ENCODE data around the gene KCNQ1OT1. TPM values are rescaled to one million over a fixed set of nuclear protein-coding genes. Genes with fewer than 3 reads are reported as not detected.

Gene KCNQ1OT1
- total and polyA plus RNA-seq, 9 of the 15 experiments (the other 6 are each of a cell fraction or from before 2014, with no cell fraction given), result 0.04 to 2.3 (median 0.74) TPM

DNA sequence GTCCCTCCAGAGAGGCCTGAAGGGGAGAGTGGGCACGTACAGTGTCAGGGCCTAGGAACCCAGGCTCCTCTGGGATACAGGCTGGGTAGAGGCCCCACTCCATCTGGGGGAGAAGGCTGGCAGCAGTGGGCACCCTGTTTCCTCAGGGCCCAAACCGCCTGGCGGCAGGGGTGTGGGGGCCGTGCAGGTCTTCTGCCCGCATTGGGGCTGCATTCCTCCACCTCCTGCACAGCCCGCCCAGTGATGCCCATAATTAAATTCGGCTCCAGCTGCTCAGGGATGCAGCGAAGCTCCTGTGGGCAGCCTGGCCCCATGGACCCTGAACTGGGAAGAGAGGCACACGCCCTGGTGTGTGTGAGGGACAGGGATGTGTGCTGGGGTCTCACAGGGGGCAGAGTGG is 35.4 kb downstream of the KCNQ1OT1 start:
- DNase-seq (ENCODE audit: extremely low read depth in 1 of 4, low spot score in 3 of 4), result no peak

More for the DNA sequence above, 35.4 kb downstream of the KCNQ1OT1 start:
- ChIA-PET POLR2A (no interaction called here), CTCF (ENCODE audit: low intra/inter-chr PET ratio) (no interaction called here)
- intact Hi-C loops (cut with micrococcal nuclease), result no loop called here
- TF ChIP-seq ETS2 (tag; IDR thresholded peaks at IDR 0.05; ENCODE audit: borderline replicate concordance, poor library complexity, severe bottlenecking) (no peak), ARID2 (IDR thresholded peaks at IDR 0.05) (no peak), CREBBP (IDR thresholded peaks at IDR 0.05; ENCODE audit: low read depth, low read length) (no peak), HMGN3 (IDR thresholded peaks at IDR 0.05; ENCODE audit: borderline replicate concordance, extremely low read depth, insufficient read length, low read depth, low read length) (no peak), ZNF41 (CRISPR knock-in tag; conservative IDR thresholded peaks at IDR 0.05) (no peak), MAFF (IDR thresholded peaks at IDR 0.05; ENCODE audit: low read length) (no peak), ZFX (CRISPR knock-in tag; IDR thresholded peaks at IDR 0.05) (no peak), ZSCAN29 (IDR thresholded peaks at IDR 0.05) (no peak), PRMT5 (CRISPR knock-in tag; IDR thresholded peaks at IDR 0.05) (no peak), EZH2 (IDR thresholded peaks at IDR 0.05; ENCODE audit: borderline replicate concordance, low read depth, low read length) (no peak), EP300 (IDR thresholded peaks at IDR 0.05; ENCODE audit: low read length) (no peak), ZNF253 (CRISPR knock-in tag; conservative IDR thresholded peaks at IDR 0.05) (no peak), PTRF (tag; IDR thresholded peaks at IDR 0.05) (no peak), ZNF75A (CRISPR knock-in tag; IDR thresholded peaks at IDR 0.05) (no peak)
- TF ChIP-seq, protein P1, sequence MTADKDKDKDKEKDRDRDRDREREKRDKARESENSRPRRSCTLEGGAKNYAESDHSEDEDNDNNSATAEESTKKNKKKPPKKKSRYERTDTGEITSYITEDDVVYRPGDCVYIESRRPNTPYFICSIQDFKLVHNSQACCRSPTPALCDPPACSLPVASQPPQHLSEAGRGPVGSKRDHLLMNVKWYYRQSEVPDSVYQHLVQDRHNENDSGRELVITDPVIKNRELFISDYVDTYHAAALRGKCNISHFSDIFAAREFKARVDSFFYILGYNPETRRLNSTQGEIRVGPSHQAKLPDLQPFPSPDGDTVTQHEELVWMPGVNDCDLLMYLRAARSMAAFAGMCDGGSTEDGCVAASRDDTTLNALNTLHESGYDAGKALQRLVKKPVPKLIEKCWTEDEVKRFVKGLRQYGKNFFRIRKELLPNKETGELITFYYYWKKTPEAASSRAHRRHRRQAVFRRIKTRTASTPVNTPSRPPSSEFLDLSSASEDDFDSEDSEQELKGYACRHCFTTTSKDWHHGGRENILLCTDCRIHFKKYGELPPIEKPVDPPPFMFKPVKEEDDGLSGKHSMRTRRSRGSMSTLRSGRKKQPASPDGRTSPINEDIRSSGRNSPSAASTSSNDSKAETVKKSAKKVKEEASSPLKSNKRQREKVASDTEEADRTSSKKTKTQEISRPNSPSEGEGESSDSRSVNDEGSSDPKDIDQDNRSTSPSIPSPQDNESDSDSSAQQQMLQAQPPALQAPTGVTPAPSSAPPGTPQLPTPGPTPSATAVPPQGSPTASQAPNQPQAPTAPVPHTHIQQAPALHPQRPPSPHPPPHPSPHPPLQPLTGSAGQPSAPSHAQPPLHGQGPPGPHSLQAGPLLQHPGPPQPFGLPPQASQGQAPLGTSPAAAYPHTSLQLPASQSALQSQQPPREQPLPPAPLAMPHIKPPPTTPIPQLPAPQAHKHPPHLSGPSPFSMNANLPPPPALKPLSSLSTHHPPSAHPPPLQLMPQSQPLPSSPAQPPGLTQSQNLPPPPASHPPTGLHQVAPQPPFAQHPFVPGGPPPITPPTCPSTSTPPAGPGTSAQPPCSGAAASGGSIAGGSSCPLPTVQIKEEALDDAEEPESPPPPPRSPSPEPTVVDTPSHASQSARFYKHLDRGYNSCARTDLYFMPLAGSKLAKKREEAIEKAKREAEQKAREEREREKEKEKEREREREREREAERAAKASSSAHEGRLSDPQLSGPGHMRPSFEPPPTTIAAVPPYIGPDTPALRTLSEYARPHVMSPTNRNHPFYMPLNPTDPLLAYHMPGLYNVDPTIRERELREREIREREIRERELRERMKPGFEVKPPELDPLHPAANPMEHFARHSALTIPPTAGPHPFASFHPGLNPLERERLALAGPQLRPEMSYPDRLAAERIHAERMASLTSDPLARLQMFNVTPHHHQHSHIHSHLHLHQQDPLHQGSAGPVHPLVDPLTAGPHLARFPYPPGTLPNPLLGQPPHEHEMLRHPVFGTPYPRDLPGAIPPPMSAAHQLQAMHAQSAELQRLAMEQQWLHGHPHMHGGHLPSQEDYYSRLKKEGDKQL (CRISPR knock-in tag; IDR thresholded peaks at IDR 0.05; ENCODE audit: borderline replicate concordance), result no peak
- TF ChIP-seq, protein P2, sequence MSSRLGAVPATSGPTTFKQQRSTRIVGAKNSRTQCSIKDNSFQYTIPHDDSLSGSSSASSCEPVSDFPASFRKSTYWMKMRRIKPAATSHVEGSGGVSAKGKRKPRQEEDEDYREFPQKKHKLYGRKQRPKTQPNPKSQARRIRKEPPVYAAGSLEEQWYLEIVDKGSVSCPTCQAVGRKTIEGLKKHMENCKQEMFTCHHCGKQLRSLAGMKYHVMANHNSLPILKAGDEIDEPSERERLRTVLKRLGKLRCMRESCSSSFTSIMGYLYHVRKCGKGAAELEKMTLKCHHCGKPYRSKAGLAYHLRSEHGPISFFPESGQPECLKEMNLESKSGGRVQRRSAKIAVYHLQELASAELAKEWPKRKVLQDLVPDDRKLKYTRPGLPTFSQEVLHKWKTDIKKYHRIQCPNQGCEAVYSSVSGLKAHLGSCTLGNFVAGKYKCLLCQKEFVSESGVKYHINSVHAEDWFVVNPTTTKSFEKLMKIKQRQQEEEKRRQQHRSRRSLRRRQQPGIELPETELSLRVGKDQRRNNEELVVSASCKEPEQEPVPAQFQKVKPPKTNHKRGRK (tag; IDR thresholded peaks at IDR 0.05), result no peak
- TF ChIP-seq, protein P3, sequence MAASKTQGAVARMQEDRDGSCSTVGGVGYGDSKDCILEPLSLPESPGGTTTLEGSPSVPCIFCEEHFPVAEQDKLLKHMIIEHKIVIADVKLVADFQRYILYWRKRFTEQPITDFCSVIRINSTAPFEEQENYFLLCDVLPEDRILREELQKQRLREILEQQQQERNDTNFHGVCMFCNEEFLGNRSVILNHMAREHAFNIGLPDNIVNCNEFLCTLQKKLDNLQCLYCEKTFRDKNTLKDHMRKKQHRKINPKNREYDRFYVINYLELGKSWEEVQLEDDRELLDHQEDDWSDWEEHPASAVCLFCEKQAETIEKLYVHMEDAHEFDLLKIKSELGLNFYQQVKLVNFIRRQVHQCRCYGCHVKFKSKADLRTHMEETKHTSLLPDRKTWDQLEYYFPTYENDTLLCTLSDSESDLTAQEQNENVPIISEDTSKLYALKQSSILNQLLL (CRISPR knock-in tag; IDR thresholded peaks at IDR 0.05; ENCODE audit: borderline replicate concordance), result no peak
- Histone ChIP-seq H4K20me1 (replicated peaks; ENCODE audit: control insufficient read depth, insufficient read depth, low read length) (no peaks in the 10 kb centered on the region), H3K27ac (ENCODE audit: extremely low read depth, low read depth, low read length) (no peak overlapping the region), H3K4me1 (replicated peaks in 1 of 2; ENCODE audit: control insufficient read depth in 2 of 2, insufficient read depth in 2 of 2, low read length in 2 of 2) (no peaks in the 10 kb centered on the region), H3K9ac (ENCODE audit: insufficient read depth in 1 of 2, low read depth in 2 of 2, low read length in 2 of 2) (no peak overlapping the region), H3K27me3 (ENCODE audit: control insufficient read depth in 2 of 2, insufficient read depth in 2 of 2, low read length in 2 of 2) (no peaks in the 10 kb centered on the region), H2AFZ (ENCODE audit: low read depth, low read length) (no peak overlapping the region), H3K4me3 (no peak overlapping the region), H3K9me1 (ENCODE audit: control insufficient read depth, insufficient read depth, low read length) (no peaks in the 10 kb centered on the region), H3K4me2 (ENCODE audit: insufficient read depth, low read length) (no peak overlapping the region), H3K9me3 (replicated peaks; ENCODE audit: control insufficient read depth, insufficient read depth, low read depth, low read length) (peaks cover 21% of the 10 kb centered on the region), H3K79me2 (ENCODE audit: control insufficient read depth, insufficient read depth, low read length) (peaks cover 5% of the 10 kb centered on the region; the same call in 1 of the 3 replicates), H3K36me3 (ENCODE audit: control insufficient read depth, insufficient read depth, low read length) (peaks cover 17% of the 10 kb centered on the region; the same call in 2 of the 3 replicates)
- BruUV-seq (replicated peaks), result no TSS peak
- FAIRE-seq (no peak), ATAC-seq (no peak)
- in situ Hi-C loops (cut with MboI), result no loop called here
- 66% methylated on average over 9 of the region's 9 CpGs for WGBS (ENCODE audit: insufficient coverage, low coverage, missing lambda C conversion rate)
